Measurements from ENCODE around the gene CABP7. TPM values are rescaled to one million over a fixed set of nuclear protein-coding genes. Genes with fewer than 3 reads are reported as not detected.

The CABP7 gene
- under 1 TPM in 1 of 2 experiments, not detected in 1; 0.07 TPM for total RNA-seq

DNA sequence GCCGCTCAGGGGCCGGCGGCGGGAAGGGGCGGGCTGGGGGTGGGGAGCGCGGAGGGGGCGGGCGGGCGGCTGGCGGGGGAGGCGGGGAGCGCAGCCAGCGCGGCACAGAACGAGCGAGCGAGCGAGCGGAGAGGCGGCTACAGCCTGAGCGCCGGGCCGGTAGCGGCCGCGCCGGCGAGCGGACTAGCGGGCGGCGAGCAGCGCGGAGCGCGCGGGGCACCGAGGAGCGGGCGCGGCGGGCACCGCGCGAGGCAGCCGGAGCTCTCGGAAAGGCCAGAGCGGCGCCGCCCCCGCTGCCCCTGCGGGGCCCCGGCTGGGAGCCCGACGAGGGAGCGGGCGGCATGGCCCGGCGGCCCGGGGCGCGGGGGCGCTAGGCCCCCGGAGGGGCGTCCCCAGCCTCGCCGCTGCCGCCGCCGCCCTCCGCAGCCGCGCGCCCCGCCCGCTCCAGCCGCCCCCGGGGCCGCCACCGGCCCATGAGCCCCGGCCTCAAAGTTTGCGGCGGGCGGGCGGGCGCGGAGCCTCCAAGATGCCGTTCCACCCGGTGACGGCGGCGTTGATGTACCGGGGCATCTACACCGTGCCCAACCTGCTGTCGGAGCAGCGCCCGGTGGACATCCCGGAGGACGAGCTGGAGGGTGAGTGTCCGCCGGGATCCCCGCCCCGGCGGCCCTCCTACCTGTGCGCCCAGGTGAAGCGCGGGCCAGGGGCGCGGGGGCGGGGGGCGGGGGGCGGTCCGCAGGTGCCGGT is at the start of gene CABP7:
Gene CABP7, plus strand, starts transcription at position 105 of the 747 bp plus-strand sequence. Its CDS starts 422 bp downstream, at position 527.

DNA sequence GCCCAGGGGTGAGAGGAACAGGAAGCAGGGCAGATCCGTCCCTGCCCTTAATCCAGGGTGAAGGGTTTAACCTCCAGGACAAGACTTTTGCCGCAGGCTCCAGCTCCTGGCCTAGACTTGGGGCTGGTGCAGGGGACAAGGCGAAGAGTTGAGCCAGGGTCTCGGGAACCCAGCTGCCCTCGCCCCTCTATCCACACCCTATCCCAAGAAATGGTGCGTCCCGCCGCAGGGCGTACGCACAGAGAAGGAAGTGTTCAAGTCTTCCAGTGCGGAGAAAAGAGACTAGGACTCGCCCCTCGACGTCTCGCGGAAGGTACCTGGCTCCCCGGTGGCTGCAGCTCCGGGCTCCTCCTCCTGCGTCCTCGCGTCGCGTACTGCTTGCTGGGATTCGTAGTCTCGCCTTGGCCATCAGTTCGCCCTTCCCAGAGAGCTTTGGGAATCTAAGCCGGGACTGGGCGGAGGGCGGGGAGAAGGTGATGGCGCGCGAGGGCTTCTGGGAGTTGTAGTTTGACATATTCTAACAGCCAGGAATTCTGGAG is 46.9 kb downstream of the CABP7 start, which contains the start of gene ZMAT5:
Gene ZMAT5, minus strand, starts transcription at position 376 of the 539 bp plus-strand sequence. CDS start 18,463 bp downstream, outside the sequence.

DNA sequence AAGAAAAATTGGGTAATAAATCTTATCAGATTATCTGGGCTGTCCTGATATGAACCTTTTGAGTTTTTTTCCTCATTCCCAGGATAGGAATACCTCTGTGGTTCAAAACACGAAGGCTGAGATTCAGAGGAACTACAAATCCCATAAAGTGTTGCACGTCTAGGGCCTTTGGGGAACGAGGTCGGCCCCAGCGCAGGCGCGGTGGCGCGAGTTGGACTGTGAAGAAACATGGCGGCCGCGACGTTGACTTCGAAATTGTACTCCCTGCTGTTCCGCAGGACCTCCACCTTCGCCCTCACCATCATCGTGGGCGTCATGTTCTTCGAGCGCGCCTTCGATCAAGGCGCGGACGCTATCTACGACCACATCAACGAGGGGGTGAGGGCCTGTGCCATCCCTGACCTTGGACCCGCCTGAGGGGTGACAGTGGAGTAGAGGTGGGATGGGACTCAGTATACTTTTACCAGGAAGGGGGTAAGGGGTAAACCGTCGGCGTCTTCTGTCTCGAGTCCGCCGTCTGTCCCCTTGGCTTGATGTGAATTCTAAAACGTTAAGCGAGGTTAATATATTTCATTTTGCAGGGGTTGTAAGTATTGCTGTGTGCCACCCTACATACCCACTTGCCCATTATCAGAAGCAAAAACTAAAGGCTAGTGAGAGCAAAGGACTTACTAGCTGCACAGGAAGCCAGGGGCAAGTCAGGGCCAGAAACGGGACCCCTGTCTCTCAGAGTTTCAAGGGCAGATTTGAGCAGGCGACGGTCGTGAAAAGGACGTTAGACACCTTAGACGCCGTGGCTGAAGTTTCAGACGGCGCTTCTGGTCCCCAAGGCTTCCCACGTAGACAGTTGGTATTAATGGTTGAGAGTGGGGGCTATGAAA is 47.6 kb downstream of the CABP7 start, which contains the start of gene UQCR10:
Gene UQCR10, plus strand, starts transcription at position 199 of the 881 bp plus-strand sequence. Its CDS starts 30 bp downstream, at position 229.

Other genes starting within 250 kb of the CABP7 start
- 1 to 10 TPM; 1.3 to 1.5 TPM for gene NEFH, start 239.8 kb upstream of the CABP7 start, total RNA-seq
- gene THOC5, start 166.2 kb upstream of the CABP7 start, total RNA-seq = 10 to 100 TPM; 47.4 to 51.5 TPM
- gene NIPSNAP1, start 138.9 kb upstream of the CABP7 start, total RNA-seq = 10 to 100 TPM; 40.6 to 41.2 TPM
- 10 to 100 TPM; 48.9 to 52.0 TPM for gene NF2, start 116.4 kb upstream of the CABP7 start, total RNA-seq
- 10 to 100 TPM; 17.3 to 21.9 TPM for gene ZMAT5, start 47.0 kb downstream of the CABP7 start, total RNA-seq
- 10 to 100 TPM; 77.1 to 78.0 TPM for gene UQCR10, start 47.4 kb downstream of the CABP7 start, total RNA-seq
- 10 to 100 TPM; 78.2 to 78.5 TPM for gene ASCC2, start 118.3 kb downstream of the CABP7 start, total RNA-seq
- gene MTMR3, start 163.2 kb downstream of the CABP7 start, total RNA-seq = 10 to 100 TPM; 28.6 to 34.8 TPM